ENCODE data around the gene HEATR5B. TPM values are rescaled to one million over a fixed set of nuclear protein-coding genes. Genes with fewer than 3 reads are reported as not detected.

HEATR5B gene
- polyA plus RNA-seq (ENCODE audit: insufficient read length in 10 of 10) = 10 to 100 TPM; 10.2 to 19.2 (median 13.3) TPM
- long read RNA-seq, donor 1 = 0 reads
- long read RNA-seq, donor 2 = 0 reads
- long read RNA-seq, donor 3 = 0 reads
- long read RNA-seq, donor 4 = 0 reads
- long read RNA-seq, donor 5, partial matches to known transcripts = 17 of 29 reads
- long read RNA-seq, donor 5, other reads (novel, unspliced or antisense) = 12 of 29 reads
- long read RNA-seq, donor 6, partial matches to known transcripts = 0 of 7 reads
- long read RNA-seq, donor 6, other reads (novel, unspliced or antisense) = 7 of 7 reads
- long read RNA-seq, donor 7 = 0 reads
- long read RNA-seq, donor 8 = 0 reads
- long read RNA-seq, donor 9 = 0 reads

- DNase-seq = peak; percentile 97 to 99 (median 99)
These were observed at the start of gene HEATR5B, which contains the start of gene GPATCH11 for GRCh38 chr2:37083873-37084794. Gene HEATR5B, minus strand, starts transcription at chr2:37084372. Its CDS starts 958 bp downstream, at chr2:37083414. Gene GPATCH11, plus strand, starts transcription at chr2:37084518. Its CDS starts 3,864 bp downstream, at chr2:37088382.

GRCh38 chr2:37132914-37133313, 48.7 kb upstream of the HEATR5B start:
- DNase-seq = no peak

GRCh38 chr2:37125416-37125815, 41.2 kb upstream of the HEATR5B start:
- DNase-seq = peak; percentile 48 to 70 (median 50)

DNA sequence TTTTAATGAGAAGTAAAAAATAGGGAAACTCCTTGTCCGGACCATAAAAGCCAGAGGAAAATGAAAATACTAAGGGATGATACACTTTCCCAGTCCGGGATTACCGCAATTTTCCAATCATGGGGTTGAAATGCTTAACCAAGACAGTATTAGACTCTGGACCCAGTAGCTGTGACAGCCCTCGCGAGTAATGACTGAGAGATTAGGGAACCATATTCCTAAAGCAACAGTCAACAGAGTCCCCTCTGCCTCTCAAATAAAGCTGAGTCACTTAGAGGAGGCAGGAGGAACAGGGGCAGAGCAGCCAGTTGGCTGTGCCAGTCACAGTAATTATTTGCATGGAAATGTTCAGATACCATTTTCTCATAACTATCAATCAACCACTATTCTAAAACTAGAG, 35.0 kb upstream of the HEATR5B start:
- no peak for DNase-seq

GRCh38 chr2:37117566-37117965, 33.4 kb upstream of the HEATR5B start:
- no peak for DNase-seq

- DNase-seq = no peak
These were observed 27.8 kb upstream of the HEATR5B start for GRCh38 chr2:37111958-37112357.

DNA sequence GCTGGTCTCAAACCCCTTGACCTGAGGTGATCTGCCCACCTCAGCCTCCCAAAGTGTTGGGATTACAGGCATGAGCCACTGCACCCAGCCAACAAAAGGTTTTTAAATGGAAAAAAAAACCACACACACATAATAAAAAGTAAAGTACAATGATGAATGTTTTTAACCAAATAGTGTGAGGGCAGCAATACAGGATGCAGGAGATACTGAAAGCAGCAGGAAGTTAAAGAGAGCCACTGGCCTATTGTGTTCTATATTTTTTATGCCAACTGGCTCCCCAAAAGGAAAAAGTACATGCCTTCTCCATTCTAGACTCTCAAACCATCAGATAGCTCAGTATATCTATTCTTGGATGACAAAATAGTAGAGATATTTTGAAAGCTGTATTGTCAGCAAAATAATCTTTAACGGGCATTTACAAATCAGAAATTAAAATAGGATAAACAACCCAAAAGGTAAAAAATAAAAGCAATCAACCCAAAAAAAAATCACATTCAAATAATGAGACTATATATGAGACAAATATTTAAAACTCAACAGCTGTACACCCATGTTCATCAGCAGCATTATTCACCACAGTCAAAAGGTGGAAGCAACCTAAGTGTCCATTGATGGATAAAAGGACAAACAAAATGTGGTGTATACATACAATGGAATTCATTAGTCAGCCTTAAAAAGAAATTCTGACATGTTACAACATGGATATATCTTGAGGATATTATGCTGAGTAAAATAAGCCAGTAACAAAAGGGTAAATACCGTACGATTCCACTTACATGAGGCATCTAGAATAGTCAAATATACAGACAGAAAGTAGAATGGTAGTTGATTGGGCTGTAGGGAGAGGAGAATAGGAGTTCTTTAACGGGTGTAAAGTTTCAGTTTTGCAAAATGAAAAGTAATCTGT, 26.4 kb upstream of the HEATR5B start:
- no peak for DNase-seq

- no peak for DNase-seq
These were observed 25.4 kb upstream of the HEATR5B start for GRCh38 chr2:37109523-37109922.

DNA sequence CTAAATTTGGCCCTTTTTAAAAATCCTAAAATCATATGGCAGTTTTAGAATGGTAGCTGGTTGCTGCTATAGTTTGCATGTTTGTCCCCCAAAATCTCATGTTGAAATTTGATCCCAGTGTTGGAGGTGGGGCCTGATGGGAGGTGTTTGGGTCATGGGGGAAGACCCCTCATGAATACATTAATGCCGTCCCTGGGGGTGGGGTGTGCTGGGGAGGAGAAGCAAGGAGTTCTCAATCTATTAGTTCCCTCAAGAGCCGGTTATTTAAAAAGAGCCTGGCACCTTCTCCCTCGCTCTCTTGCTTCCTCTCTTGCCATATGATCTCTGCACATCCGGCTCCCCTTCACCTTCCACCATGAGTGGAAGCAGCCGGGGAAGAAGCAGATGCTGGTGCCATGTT, 21.0 kb upstream of the HEATR5B start:
- DNase-seq = no peak

GRCh38 chr2:37104178-37104577, 20.0 kb upstream of the HEATR5B start:
- DNase-seq = no peak

- DNase-seq = no peak
These were observed 18.4 kb upstream of the HEATR5B start for GRCh38 chr2:37102588-37102987.

DNA sequence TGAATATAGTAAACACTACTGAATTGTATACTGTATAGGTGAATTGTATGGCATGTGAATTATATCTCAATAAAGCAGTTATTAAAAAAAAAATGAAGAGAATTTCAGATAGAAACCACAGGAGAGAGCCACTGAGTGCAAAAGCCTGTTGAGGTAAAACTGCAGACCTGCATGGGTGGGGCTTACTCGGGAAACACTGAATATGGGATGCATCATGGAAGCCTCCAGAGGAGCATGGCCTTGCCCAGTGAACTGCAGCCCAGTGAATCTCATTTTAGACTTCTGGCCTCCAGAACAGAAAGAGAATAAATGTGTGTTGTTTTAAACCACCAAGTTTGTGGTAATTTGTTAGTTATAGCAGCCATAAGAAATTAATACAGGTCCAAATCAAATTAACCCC, 15.9 kb upstream of the HEATR5B start:
- no peak for DNase-seq

DNA sequence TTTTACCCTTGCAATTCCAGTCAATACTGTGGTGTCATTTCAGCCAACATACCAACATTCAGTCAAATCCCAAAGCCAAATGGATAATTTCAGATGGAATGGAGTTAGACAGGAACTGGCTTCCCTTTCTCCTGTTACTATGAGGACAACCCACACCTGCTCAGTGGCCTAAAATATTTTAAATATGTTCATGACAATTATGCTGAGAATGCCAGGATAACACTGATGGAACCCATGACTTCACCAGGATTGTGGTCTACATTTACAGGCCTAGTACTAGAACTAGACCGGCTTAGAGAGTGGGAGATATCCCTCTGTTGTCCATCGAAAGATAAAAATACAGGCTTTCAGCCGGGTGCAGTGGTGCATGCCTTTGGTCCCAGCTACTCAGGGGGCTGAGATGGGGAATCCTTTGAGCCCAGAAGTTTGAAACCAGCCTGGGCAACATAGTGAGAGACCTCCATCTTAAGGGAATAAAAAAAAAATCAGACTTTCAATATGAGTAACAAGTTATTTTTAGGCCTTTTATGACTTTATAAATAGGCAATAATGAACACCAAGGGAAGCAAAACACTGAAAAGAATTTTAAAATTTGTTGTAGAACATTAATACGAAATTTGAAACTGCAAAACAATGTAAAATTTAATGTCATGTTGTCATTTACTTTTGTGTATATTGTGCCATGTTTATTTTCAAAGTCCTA, 14.4 kb upstream of the HEATR5B start:
- no peak for DNase-seq

- DNase-seq = no peak
These were observed 12.4 kb upstream of the HEATR5B start for GRCh38 chr2:37096568-37096967.

GRCh38 chr2:37091873-37092272, 7.7 kb upstream of the HEATR5B start:
- DNase-seq = no peak

DNA sequence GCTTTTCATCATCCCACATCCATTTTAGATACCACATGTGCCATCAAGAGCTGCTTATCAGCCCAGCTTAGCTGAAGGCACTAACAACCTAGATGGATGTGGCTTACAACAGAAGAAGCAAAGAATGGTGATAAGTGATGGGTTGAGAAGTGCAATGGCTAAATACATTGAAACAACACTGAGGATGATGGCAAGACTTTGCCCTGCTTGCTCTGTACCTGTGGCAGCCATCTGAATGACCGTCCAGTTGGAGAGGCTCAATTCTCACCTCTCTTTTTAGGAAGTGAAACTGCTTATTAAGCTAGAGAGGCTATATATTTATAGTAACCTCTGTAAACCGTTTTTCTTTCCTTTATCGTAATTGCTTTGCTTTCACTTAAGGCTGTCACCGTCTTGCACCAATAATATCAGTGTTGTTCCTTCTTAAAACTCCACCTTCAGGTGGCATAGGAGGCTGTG, 5.9 kb upstream of the HEATR5B start:
- DNase-seq = no peak

- no peak for DNase-seq
These were observed 1.6 kb upstream of the HEATR5B start for GRCh38 chr2:37085731-37086147.

DNA sequence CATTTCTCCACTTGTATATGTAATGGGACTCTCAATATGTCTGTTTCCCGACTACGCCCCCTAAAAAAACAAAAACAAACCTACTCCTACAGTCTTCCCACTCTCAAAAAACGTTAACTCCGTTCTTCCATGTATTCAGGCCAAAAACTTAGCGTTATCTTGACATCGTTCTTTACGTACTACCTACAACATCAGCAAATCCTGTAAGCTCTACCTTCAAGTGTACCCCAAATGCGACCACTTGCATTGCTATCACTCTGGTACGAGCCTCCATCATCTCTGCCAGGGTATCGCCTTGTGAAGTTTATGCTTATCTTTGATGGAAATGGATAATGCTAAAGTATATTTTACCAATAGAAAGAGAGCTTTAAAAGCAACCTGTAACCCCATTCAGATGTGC, 625 bp upstream of the HEATR5B start:
- no peak for DNase-seq

DNA sequence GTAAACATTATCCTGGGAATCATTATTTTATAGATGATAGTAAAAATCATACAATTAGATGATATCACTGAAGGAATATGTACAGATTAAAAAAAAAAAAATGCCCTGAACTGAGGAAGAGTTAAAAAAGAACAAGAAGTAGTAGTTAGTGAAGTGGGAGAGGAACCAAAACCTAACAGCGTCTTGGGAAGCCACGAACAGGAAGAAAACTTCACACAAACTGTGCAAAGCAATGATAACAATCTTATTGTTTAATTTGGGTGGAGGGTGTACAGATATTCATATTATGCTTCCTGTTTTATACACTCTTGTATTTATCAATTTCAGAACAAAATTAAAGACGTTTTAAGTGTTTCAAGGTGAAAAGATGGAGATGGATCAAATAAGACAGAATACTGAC, 3.5 kb downstream of the HEATR5B start:
- no peak for DNase-seq

GRCh38 chr2:37080266-37080665, 3.9 kb downstream of the HEATR5B start:
- DNase-seq = peak in 1 of 3 donors; percentile 9

GRCh38 chr2:37070931-37071330, 13.2 kb downstream of the HEATR5B start:
- DNase-seq = no peak
